HepG2 (cell line): Measurements from ENCODE around the gene NAIF1. TPM values are rescaled to one million over a fixed set of nuclear protein-coding genes. Genes with fewer than 3 reads are reported as not detected.

Experiments
- ARID2 ChIP-seq: sonication (generic); formaldehyde crosslinking; IDR thresholded peaks from 2 replicates; pipeline ENCODE4 v1.8.1; 2022; ENCODE audit warnings: mild to moderate bottlenecking, missing genetic modification reagents, borderline replicate concordance
- CBX1 ChIP-seq: IDR thresholded peaks from one replicate; pipeline ENCODE4 v1.6.1; 2016; ENCODE audit warnings: antibody characterized with exemption, low read depth
- FOXP1 ChIP-seq, 2 experiments: fragments of 450-650 bp in 1 of 2; IDR thresholded peaks; 2 replicates each; pipeline ENCODE4 v1.6.1; 2017 to 2018; ENCODE audit warnings: antibody characterized with exemption in 1 of 2
- ISL2 ChIP-seq: sonication (generic); formaldehyde crosslinking; IDR thresholded peaks from 2 replicates; pipeline ENCODE4 v1.5.0; 2020; ENCODE audit warnings: missing genetic modification reagents
- KDM5B ChIP-seq: sonication (generic); formaldehyde crosslinking; IDR thresholded peaks from 2 replicates; pipeline ENCODE4 v1.4.0; 2020; ENCODE audit warnings: missing genetic modification reagents, mild to moderate bottlenecking, borderline replicate concordance
- PAX8 ChIP-seq: sonication (generic); formaldehyde crosslinking; IDR thresholded peaks from 2 replicates; pipeline ENCODE4 v1.8.0; 2022; ENCODE audit warnings: mild to moderate bottlenecking, missing genetic modification reagents, borderline replicate concordance
- TSC22D2 ChIP-seq: sonication (generic); formaldehyde crosslinking; IDR thresholded peaks from 2 replicates; pipeline ENCODE4 v1.5.1; 2020; ENCODE audit warnings: missing genetic modification reagents, mild to moderate bottlenecking, borderline replicate concordance
- WIZ ChIP-seq: sonication (generic); formaldehyde crosslinking; IDR thresholded peaks from 2 replicates; pipeline ENCODE4 v1.5.1; 2020; ENCODE audit warnings: mild to moderate bottlenecking, missing genetic modification reagents
- ZBTB4 ChIP-seq: sonication (generic); formaldehyde crosslinking; IDR thresholded peaks from 2 replicates; pipeline ENCODE4 v1.4.0; 2020; ENCODE audit warnings: missing genetic modification reagents, mild to moderate bottlenecking, borderline replicate concordance
- ZNF180 ChIP-seq: sonication (generic); formaldehyde crosslinking; IDR thresholded peaks from 2 replicates; pipeline ENCODE4 v1.4.0; 2020; ENCODE audit warnings: low read depth, missing genetic modification reagents, borderline replicate concordance
- ZNF232 ChIP-seq: sonication (generic); formaldehyde crosslinking; IDR thresholded peaks from 2 replicates; pipeline ENCODE4 v1.4.0; 2020; ENCODE audit warnings: missing genetic modification reagents, borderline replicate concordance
- ZNF256 ChIP-seq: sonication (generic); formaldehyde crosslinking; conservative IDR thresholded peaks from 2 replicates; pipeline ENCODE4 v1.4.0; 2020; ENCODE audit warnings: missing genetic modification reagents
- ZNF34 ChIP-seq: sonication (generic); formaldehyde crosslinking; IDR thresholded peaks from 2 replicates; pipeline ENCODE4 v1.4.0; 2020; ENCODE audit warnings: mild to moderate bottlenecking, missing genetic modification reagents, borderline replicate concordance
- ZNF503 ChIP-seq: sonication (generic); formaldehyde crosslinking; IDR thresholded peaks from 2 replicates; pipeline ENCODE4 v1.4.0; 2020; ENCODE audit warnings: missing genetic modification reagents
- ZNF644 ChIP-seq: IDR thresholded peaks from 2 replicates; pipeline ENCODE4 v1.6.1; 2016; ENCODE audit warnings: low read depth
- polyA plus RNA-seq, 8 experiments: library from polyadenylated mRNA; depleted of rRNA in 3 of 8; stranded (reverse) in 7 of 8; unstranded in 1 of 8; fragments of >200 nt; fragmentation: Illumina TruSeq in 4 of 8; extraction: Trizol in 4 of 8; gene quantifications; 2 replicates each; pipeline versions ENCODE4 v1.2.1 to v1.2.3, GENCODE V29; 2011 to 2016; ENCODE audit warnings: low read depth in 4 of 8, missing spikeins in 1 of 8, mixed read lengths in 1 of 8; ENCODE audit not compliant: insufficient read depth in 1 of 8
- total RNA-seq, 5 experiments: library from RNA; depleted of rRNA; stranded (reverse); fragments of >200 nt; fragmentation: Illumina TruSeq; extraction: Trizol; gene quantifications; 2 replicates each; pipeline ENCODE4 v1.2.3, GENCODE V29; 2016; ENCODE audit warnings: low read depth in 1 of 5
- TF ChIP-seq, protein P1 (sequence below): sonication (generic); formaldehyde crosslinking; IDR thresholded peaks from 2 replicates; pipeline ENCODE4 v1.4.0; 2020; ENCODE audit warnings: mild to moderate bottlenecking, missing genetic modification reagents

The NAIF1 gene
- total and polyA plus RNA-seq, 2 of the 13 experiments (the other 11 are each of a cell fraction or from before 2014, with no cell fraction given), result 6.0 to 6.9 TPM

DNA sequence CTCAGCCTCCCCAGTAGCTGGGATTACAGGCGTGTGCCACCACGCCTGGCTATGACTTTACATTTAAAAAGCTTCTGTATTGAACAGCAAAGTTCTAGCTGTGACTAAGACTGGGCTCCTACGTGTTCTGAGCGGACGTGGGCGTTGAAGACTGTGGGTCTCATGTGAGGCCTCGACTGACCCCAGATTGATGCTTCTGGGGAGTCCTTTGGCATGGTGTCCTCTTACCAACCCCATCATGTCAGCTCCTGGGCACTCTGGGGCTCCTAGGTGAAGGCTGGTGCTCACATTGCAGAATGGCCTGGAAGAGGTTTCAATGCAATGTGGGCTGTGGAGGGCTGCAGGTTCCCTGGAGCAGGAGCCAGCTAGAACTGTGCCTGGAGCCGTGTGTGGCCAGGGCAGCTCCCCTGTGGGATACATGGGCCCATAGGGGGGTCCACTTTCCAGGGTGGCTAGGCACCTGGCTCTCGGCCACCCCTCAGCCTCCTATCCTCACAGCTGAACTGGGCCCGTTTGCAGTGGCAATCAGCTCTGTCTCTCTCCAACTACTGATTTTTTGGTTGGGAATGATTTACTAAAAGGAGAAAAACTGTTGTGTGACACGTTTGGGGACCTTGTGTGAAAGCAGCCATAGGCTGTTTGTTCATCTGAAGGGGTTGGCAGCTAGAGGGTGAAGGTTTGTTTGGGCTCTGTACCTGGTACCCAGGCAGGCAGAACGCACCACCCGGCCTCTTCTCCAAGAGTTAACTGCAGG lies 30.6 kb upstream of the NAIF1 start (continued):
- TF ChIP-seq TSC22D2 (CRISPR knock-in tag) (no peak), FOXP1 (IDR thresholded peaks at IDR 0.05) (no peak), FOXP1 (CRISPR knock-in tag; IDR thresholded peaks at IDR 0.05) (no peak), ISL2 (no peak), ZNF34 (CRISPR knock-in tag) (no peak), ZBTB4 (CRISPR knock-in tag) (peak; percentile 36; the same call in 1 of the 2 replicates), CBX1 (no peak), PAX8 (no peak), ZNF180 (no peak), ZNF256 (no peak), ZNF232 (CRISPR knock-in tag) (no peak), ZNF644 (CRISPR knock-in tag) (0 out of 2 replicates have a peak, but pooled peaks have one; percentile 5), ARID2 (CRISPR knock-in tag) (no peak), KDM5B (CRISPR knock-in tag) (peak; percentile 34; the same call in 1 of the 2 replicates), WIZ (CRISPR knock-in tag) (no peak), ZNF503 (CRISPR knock-in tag) (no peak)
- TF ChIP-seq, protein P1, sequence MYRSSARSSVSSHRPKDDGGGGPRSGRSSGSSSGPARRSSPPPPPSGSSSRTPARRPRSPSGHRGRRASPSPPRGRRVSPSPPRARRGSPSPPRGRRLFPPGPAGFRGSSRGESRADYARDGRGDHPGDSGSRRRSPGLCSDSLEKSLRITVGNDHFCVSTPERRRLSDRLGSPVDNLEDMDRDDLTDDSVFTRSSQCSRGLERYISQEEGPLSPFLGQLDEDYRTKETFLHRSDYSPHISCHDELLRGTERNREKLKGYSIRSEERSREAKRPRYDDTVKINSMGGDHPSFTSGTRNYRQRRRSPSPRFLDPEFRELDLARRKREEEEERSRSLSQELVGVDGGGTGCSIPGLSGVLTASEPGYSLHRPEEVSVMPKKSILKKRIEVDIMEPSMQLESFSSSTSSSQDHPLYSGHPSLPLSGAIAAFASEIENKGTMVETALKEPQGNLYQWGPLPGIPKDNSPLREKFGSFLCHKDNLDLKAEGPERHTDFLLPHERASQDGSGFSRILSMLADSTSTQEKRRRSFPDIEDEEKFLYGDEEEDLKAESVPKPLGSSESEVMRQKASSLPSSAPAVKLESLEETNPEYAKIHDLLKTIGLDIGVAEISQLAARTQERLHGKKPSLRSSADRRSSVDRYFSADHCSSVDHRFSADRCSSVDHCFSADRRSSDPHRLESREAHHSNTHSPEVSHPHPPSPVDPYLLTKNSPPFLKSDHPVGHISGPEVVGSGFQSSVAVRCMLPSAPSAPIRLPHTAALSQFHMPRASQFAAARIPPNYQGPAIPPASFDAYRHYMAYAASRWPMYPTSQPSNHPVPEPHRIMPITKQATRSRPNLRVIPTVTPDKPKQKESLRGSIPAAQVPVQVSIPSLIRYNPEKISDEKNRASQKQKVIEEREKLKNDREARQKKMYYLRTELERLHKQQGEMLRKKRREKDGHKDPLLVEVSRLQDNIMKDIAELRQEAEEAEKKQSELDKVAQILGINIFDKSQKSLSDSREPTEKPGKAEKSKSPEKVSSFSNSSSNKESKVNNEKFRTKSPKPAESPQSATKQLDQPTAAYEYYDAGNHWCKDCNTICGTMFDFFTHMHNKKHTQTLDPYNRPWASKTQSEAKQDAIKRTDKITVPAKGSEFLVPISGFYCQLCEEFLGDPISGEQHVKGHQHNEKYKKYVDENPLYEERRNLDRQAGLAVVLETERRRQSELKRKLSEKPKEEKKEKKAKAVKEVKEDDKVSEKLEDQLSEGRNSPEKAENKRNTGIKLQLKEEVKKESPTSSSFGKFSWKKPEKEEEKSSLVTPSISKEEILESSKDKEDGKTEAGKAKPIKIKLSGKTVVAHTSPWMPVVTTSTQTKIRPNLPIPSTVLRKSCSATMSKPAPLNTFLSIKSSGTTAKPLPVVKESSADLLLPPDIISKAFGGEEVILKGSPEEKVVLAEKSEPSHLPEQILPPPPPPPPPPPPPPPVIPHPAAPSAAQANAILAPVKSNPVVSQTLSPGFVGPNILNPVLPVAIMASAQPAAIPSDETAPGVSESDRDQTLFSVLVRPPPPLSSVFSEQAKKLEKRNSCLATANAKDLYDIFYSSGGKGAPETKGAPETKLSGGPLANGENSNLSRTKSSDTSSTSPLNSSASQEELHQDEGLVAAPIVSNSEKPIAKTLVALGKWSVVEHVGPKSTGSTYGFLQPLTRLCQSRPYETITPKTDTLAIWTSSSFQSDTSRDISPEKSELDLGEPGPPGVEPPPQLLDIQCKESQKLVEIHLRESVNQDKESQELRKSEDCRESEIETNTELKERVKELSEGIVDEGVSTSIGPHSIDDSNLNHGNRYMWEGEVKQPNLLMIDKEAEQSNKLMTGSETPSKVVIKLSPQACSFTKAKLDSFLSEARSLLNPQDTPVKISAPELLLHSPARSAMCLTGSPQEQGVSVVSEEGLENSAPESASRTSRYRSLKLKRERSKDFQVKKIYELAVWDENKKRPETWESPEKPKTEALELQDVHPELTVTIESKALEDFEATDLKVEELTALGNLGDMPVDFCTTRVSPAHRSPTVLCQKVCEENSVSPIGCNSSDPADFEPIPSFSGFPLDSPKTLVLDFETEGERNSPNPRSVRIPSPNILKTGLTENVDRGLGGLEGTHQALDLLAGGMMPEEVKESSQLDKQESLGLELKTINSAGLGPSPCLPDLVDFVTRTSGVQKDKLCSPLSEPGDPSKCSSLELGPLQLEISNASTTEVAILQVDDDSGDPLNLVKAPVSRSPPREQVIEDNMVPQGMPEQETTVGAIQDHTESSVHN, result 0 out of 2 replicates have a peak, but pooled peaks have one; percentile 20
